AG09309 (cell line): ENCODE data around the gene AKR7A2.

Source experiments
- DNase-seq: peaks from one replicate; pipeline ENCODE4 v3.0.0-alpha.2; 2010; ENCODE audit warnings: low read depth
- H3K4me3 ChIP-seq: 2 replicates; pipeline ENCODE4 v1.5.1; 2011; ENCODE audit warnings: mild to moderate bottlenecking, low read depth, low read length, moderate library complexity; ENCODE audit not compliant: control insufficient read depth
- CTCF ChIP-seq: IDR thresholded peaks from 2 replicates; pipeline ENCODE4 v1.5.1; 2011; ENCODE audit warnings: mild to moderate bottlenecking, low read depth, low read length, inconsistent platforms; ENCODE audit not compliant: insufficient read depth, control insufficient read depth; ENCODE audit errors: missing control alignments

Gene AKR7A2

GRCh38 chr1:19344831-19345230 is 32.9 kb upstream of the AKR7A2 start:
- no peak for TF ChIP-seq CTCF
- H3K4me3 ChIP-seq = no peak overlapping the region
- DNase-seq = no peak

- DNase-seq = no peak
- peak; percentile 95 for TF ChIP-seq CTCF
- no peak overlapping the region for H3K4me3 ChIP-seq
These were observed 32.4 kb upstream of the AKR7A2 start for GRCh38 chr1:19344372-19344810.

GRCh38 chr1:19343617-19344350 is 31.8 kb upstream of the AKR7A2 start:
- DNase-seq = no peak
- no peak for TF ChIP-seq CTCF
- H3K4me3 ChIP-seq = no peak overlapping the region

GRCh38 chr1:19342894-19343616 is 31.1 kb upstream of the AKR7A2 start:
- no peak overlapping the region for H3K4me3 ChIP-seq

GRCh38 chr1:19342062-19342750 is 30.3 kb upstream of the AKR7A2 start:
- no peak for DNase-seq
- TF ChIP-seq CTCF = no peak

More at GRCh38 chr1:19342894-19343616, 31.1 kb upstream of the AKR7A2 start:
- no peak for DNase-seq
- TF ChIP-seq CTCF = no peak

GRCh38 chr1:19341201-19342061 is 29.5 kb upstream of the AKR7A2 start:
- peak; percentile 11 for DNase-seq
- TF ChIP-seq CTCF = peak; percentile 89

More at GRCh38 chr1:19342062-19342750, 30.3 kb upstream of the AKR7A2 start:
- no peak overlapping the region for H3K4me3 ChIP-seq

More at GRCh38 chr1:19341201-19342061, 29.5 kb upstream of the AKR7A2 start:
- no peak overlapping the region for H3K4me3 ChIP-seq
